Stimulated activated CD4-positive, alpha-beta T cell treated with anti-CD3 and anti-CD28 coated beads, Interleukin-4, amount 100 ng/mL, for 1 hour (primary cell): ENCODE results near the gene CTAG1A.
"Not testable (repeated sequence)": the region's sequence is repeated elsewhere in the genome, so short reads cannot be mapped to it uniquely, and the experiment has no call there.

Source experiments
- DNase-seq: peaks from one replicate; pipeline ENCODE4 v3.0.0-alpha.2; 2020

The CTAG1A gene

GRCh38 chrX:154575076-154575475 is 9.9 kb upstream of the CTAG1A start:
- DNase-seq = not testable (repeated sequence)

- DNase-seq = not testable (repeated sequence)
Measured at GRCh38 chrX:154582994-154583393, 1.9 kb upstream of the CTAG1A start.

DNA sequence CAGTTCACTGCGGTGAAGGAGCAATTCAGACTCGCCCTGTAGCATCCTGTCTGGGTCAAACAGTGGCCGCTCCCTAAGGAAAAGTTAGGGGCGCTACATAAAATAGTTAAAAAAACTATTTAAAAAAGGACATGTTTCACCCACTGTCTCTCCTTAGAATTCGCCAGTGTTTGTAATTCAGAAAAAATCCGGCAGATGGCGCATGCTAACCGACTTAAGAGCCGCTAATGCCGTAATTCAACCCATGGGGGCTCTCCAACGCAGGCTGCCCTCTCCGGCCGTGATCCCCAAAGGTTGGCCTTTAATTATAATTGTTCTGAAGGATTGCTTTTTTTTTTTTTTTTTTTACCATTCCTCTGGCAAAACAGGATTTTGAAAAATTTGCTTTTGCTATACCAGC is 5.5 kb downstream of the CTAG1A start:
- not testable (repeated sequence) for DNase-seq

DNA sequence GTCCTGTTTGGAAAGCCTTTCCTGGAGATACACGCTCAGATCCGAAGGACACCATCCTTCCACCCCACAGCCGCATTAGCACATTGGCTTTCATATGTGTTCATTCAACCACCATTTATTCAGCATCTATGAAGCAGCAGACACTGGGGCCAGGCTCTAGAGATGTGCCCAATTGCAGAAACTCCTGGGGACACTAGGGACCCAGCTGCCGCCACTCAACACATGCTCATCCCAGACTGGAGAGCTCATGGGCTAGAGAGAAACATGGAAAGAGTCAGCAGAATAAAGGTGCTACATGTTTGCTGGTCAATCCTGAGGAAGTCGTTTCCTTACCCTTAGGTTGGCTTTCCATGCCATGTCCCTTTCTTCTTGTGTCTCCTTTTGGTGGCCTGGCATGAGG is 7.6 kb downstream of the CTAG1A start:
- DNase-seq = no peak

DNA sequence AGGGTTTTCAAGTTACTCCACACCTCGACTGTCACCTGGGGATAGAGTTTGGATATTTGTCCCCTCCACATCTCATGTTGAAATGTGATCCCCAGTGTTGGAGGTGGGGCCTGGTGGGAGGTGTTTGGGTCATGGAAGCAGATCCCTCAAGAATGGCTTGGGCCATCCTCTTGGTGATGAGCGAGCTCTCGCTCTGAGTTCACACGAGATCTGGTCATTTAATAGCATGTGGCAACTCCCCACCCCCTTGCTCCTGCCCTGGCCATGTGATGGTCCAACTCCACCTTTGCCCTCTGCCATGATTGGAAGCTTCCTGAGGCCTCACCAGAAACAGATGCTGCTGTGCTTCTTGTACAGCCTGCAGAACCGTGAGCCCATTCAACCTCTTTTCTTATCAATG is 8.3 kb downstream of the CTAG1A start:
- DNase-seq = no peak

DNA sequence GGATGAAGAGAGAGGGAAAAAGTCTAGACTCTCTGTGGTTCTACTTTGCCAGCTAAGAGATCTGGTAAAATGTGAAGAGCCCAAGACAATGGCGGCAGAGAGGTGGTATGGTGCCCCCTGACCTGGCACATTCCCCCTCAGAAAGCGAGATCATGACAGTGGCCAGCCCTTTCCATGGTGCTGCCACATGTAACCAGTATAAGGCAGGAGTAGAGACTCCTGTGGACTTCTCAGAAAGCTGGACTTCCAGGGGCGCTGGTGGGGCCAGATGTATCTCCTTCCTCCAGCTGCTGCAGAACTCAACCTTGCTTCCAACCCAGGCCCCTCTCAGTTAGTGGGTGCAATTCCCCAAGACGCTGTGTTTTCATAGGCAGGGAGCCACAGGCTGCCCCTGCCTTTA is 9.6 kb downstream of the CTAG1A start:
- no peak for DNase-seq

- DNase-seq = no peak
Measured at GRCh38 chrX:154595559-154596249, 10.8 kb downstream of the CTAG1A start.

DNA sequence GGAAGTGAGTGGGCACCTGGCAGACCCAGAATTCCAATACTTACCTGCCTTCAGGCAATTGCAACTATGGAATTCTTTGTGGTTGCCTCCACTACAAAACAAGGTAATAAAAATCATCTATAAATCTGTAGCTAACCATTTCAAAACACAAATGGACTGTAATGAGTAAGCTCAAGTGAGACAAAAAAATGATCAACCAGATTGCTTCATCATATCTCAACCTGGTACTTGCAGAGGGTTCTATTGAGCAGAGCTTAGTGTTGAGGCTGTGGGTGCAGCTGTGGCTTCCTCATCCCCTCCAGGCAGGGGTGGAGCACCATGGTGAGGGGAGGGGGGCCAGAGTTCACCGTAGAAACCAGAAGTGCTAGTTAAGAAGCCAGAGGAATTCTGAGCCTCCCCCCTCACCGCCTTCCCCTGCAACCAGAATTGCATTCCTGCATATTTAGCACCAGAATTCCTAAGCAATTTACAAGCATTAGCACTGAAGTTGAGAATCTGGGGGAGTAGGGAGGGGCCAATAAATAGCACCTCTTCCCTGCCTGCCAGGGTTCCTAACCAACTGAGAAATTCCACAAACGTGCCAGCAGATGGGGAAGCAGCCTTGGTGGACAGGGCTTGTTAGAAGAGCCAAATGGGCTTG is 11.5 kb downstream of the CTAG1A start:
- DNase-seq = no peak

DNA sequence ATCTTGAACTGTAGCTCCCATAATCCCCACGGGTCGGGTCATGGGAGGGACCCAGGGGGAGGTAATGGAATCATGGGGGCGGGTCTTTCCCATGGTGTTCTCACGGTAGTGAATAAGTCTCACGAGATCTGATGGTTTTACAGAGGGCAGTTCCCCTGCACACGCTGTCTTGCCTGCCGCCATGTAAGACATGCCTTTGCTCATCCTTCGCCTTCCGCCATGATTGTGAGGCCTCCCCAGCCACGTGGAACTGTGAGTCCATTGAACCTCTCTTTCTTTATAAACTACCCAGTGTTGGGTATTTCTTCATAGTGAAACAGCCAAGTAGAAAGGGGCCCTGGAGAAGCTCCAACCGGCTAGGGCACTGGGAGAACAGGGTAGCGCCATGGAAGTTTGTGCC is 12.3 kb downstream of the CTAG1A start:
- no peak for DNase-seq

- no peak for DNase-seq
Measured at GRCh38 chrX:154598656-154599055, 13.7 kb downstream of the CTAG1A start.

GRCh38 chrX:154599531-154599930 is 14.6 kb downstream of the CTAG1A start:
- no peak for DNase-seq

DNA sequence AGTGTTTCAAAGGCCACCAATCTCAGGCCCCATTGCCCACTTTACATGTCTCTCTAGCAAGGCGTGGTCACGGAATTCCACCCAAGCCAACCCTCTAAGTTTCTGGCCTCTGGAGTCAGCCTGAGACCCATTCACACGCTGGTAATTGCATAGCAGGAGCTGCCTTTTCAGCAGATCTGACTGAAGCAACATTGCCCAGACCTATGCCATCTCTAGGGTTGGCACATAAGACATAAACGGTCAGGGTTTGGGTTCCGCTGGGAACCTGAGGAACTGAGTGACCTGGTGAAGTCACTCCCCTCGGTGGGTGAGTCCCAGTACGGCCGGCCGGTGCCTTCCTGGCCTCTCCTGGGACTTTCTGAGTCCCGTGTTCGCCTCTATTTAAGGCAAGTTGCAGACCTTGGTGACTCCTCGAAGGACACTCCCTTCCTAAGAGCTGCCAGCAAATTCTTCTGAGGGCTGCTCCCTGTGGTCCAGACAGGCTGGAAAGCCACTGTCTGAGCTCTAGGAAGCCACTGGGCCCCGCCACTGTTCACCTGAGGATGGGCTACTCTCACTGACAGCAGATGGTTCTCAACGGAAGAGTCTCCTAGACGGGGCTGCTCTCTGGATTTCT is 15.9 kb downstream of the CTAG1A start:
- no peak for DNase-seq

DNA sequence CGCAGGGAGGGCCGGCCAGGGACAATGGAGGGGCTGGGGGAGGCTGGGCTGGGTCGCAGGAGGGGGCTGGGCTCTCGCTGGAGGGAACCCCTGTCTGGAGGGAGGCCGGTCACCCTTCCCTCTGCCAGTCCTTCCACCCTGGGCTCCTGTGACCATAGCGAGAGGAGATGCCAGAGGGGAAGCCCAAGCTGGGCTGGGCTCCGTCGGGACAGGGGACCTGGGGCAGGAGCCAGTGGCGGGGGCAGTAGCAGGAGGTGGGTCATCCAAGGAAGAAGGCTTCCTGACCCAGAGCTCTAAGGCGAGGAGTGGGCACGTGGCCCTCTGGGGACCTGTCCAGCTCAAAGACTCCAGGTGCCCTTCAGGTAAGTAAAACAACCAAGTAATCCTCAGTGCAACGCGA is 17.3 kb downstream of the CTAG1A start:
- DNase-seq = no peak

DNA sequence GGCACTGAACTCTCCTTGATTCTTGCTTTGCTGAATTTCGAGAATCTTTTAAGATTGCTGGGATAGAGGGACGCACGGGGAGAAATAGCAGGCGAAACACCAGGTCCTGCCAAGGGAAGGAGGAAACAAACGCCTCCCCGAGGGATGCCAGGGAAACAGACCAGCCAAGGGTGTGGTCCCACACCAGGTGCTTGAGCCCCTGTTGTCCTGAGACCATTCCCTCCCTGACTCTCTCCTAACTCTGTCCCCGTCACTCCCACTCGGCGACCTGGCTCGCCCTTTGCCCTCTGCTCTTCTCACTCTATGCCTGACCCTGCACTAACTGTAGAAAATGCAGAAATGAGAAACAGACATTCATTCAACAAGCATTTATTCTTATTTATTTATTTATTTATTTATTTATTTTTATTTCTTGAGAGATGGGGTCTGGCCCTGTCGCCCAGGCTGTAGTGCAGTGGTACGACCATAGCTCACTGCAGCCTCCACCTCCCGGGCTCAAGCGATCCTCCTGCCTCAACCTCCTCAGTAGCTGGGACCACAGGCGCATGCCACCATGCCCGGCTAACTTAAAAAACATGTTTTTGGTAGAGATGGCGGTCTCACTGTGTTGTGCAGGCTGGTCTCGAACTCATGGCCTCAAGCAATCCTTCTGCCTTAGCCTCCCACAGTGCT is 18.0 kb downstream of the CTAG1A start:
- no peak for DNase-seq

- no peak for DNase-seq
Measured at GRCh38 chrX:154603438-154604430, 18.8 kb downstream of the CTAG1A start.

DNA sequence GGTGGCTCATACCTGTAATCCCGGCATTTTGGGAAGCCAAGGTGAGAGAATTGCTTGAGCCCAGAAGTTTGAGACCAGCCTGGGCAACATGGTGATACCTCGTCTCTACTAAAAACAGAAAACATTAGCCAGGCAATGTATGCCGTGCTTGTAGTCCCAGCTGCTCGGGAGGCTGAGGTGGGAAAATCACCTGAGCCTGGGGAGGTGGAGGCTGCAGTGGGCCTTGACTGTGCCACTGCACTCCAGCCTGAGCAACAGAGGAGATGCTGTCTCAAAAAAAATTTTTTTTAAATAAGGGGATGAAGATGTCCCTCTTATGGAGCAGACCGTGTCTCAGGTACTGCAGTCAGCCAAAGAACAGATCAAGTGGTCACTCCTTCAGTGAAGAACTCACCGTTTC is 20.6 kb downstream of the CTAG1A start:
- no peak for DNase-seq

DNA sequence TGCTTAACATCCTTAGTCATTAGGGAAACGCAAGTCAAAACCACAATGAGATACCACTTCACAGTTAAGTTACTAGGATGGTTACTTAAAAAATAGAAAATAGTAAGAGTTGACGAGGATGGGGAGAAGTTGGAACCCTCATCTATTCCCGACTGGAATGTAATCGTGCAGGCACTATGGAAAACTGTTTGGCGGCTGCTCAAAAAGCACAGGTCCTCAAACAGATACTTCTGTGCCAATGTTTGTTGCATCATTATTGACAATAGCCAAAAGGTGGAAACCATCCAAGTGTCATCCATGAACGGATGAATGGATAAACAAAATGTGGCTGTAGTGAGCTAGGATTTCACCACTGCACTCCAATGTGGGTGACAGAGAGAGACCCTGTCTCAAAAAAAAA is 22.4 kb downstream of the CTAG1A start:
- DNase-seq = no peak

- DNase-seq = not testable (repeated sequence)
Measured at GRCh38 chrX:154607976-154608375, 23.0 kb downstream of the CTAG1A start.

- DNase-seq = not testable (repeated sequence)
Measured at GRCh38 chrX:154608823-154609222, 23.9 kb downstream of the CTAG1A start.

DNA sequence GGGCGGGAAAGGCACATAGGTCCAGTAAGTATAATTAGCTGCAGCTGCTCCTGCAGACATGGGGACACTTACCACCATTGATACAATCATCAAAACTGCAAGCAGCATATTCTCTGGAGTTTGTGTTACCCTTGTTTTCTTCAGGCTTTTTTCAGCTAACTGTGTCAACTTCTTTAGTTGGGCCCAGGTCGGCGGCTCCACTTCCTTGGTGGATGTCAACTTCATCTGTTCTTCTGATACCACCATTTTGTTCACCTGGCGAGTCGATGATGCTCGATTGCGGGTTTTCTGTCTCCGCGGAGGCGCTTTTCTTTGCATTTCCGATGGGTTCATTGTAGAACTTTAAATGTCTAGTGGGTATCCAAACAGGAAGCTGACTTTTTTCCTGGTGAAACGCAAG is 26.2 kb downstream of the CTAG1A start:
- not testable (repeated sequence) for DNase-seq

DNA sequence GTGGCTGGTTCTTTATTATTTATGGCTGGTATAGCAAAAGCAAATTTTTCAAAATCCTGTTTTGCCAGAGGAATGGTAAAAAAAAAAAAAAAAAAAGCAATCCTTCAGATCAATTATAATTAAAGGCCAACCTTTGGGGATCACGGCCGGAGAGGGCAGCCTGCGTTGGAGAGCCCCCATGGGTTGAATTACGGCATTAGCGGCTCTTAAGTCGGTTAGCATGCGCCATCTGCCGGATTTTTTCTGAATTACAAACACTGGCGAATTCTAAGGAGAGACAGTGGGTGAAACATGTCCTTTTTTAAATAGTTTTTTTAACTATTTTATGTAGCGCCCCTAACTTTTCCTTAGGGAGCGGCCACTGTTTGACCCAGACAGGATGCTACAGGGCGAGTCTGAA is 28.7 kb downstream of the CTAG1A start:
- not testable (repeated sequence) for DNase-seq

GRCh38 chrX:154619182-154619581 is 34.2 kb downstream of the CTAG1A start, which contains the start of gene CTAG1B:
CTAG1B (minus strand) TSS chrX:154619282; CDS start chrX:154619218, 64 bp downstream.
- not testable (repeated sequence) for DNase-seq
